ENCODE measurements around the gene TENM4. TPM values are rescaled to one million over a fixed set of nuclear protein-coding genes. Genes with fewer than 3 reads are reported as not detected.

Gene TENM4
- total RNA-seq, 1 experiment from 2014 or later, result 25.0 TPM

DNA sequence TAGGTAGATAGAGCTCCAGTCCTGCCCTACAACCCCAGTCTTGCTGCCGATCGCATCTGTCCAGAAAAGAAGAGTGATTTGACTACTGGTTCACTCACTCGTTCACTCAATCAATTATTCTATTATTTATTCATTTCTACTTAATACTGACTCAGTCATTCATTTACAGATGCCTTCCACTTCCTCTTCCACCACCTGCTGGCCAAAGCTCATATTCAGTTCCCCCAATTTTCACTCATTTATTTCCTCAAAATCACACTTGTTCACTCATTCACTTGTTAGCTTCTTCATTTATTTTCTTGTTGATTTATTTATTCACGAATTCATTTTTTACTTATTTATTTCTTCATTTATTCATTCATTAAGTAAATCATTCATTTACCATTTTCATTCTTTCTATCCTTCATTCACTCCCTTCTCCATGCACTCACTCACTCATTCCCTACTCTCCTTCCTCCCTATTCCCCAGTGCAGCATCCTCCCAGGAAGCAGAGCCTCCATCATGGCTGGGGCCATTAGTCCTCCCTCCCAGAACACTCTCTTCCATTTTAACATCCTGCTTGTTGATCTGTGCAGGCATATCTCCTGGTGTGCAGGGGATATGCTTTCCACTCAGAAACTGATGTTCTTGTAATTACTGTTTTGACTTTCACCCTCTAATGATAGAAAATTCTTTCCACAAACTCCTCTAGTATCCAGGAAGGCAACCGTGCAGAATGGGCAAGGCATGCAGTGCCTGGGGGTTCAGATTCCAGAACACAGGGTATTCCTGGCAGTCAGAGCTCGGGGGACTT is 281.0 kb downstream of the TENM4 start (continued):
- no peak for TF ChIP-seq AFF4 (CRISPR knock-in tag; IDR thresholded peaks at IDR 0.05; ENCODE audit: borderline replicate concordance)
- TF ChIP-seq, protein P1, sequence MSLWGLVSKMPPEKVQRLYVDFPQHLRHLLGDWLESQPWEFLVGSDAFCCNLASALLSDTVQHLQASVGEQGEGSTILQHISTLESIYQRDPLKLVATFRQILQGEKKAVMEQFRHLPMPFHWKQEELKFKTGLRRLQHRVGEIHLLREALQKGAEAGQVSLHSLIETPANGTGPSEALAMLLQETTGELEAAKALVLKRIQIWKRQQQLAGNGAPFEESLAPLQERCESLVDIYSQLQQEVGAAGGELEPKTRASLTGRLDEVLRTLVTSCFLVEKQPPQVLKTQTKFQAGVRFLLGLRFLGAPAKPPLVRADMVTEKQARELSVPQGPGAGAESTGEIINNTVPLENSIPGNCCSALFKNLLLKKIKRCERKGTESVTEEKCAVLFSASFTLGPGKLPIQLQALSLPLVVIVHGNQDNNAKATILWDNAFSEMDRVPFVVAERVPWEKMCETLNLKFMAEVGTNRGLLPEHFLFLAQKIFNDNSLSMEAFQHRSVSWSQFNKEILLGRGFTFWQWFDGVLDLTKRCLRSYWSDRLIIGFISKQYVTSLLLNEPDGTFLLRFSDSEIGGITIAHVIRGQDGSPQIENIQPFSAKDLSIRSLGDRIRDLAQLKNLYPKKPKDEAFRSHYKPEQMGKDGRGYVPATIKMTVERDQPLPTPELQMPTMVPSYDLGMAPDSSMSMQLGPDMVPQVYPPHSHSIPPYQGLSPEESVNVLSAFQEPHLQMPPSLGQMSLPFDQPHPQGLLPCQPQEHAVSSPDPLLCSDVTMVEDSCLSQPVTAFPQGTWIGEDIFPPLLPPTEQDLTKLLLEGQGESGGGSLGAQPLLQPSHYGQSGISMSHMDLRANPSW (CRISPR knock-in tag; conservative IDR thresholded peaks at IDR 0.05; ENCODE audit: low read depth), result no peak
- TF ChIP-seq NR1H2 (CRISPR knock-in tag; IDR thresholded peaks at IDR 0.05), result no peak
- no peak for TF ChIP-seq ZNF396 (CRISPR knock-in tag; IDR thresholded peaks at IDR 0.05; ENCODE audit: borderline replicate concordance)
- TF ChIP-seq ZNF532 (CRISPR knock-in tag; IDR thresholded peaks at IDR 0.05; ENCODE audit: borderline replicate concordance), result no peak
- TF ChIP-seq, protein P2, sequence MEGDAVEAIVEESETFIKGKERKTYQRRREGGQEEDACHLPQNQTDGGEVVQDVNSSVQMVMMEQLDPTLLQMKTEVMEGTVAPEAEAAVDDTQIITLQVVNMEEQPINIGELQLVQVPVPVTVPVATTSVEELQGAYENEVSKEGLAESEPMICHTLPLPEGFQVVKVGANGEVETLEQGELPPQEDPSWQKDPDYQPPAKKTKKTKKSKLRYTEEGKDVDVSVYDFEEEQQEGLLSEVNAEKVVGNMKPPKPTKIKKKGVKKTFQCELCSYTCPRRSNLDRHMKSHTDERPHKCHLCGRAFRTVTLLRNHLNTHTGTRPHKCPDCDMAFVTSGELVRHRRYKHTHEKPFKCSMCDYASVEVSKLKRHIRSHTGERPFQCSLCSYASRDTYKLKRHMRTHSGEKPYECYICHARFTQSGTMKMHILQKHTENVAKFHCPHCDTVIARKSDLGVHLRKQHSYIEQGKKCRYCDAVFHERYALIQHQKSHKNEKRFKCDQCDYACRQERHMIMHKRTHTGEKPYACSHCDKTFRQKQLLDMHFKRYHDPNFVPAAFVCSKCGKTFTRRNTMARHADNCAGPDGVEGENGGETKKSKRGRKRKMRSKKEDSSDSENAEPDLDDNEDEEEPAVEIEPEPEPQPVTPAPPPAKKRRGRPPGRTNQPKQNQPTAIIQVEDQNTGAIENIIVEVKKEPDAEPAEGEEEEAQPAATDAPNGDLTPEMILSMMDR (IDR thresholded peaks at IDR 0.05), result no peak
- no peak for TF ChIP-seq ZNF263 (CRISPR knock-in tag; IDR thresholded peaks at IDR 0.05; ENCODE audit: low read depth)
- TF ChIP-seq CDX4 (CRISPR knock-in tag; IDR thresholded peaks at IDR 0.05; ENCODE audit: borderline replicate concordance), result no peak

GRCh38 chr11:79157738-79158137 is 283.1 kb downstream of the TENM4 start:
- CTCF ChIA-PET, result interaction anchor here (0.6 kb wide), 1 partner anchor 683 kb away, joined by 5 read pairs; no protein-coding TSS in a partner anchor
- Mint-ChIP-seq H3K4me1 (0 out of 2 replicates have a peak, but pooled peaks cover 3% of the 10 kb centered on the region), H3K27ac (no peak overlapping the region), H3K4me3 (no peak overlapping the region), H3K9me3 (peaks cover 18% of the 10 kb centered on the region; the same call in 1 of the 2 replicates), H3K36me3 (no peaks in the 10 kb centered on the region), H3K27me3 (ENCODE audit: low read depth) (no peaks in the 10 kb centered on the region; the same call in 1 of the 2 replicates)
- POLR2A ChIA-PET, result no interaction called here
- TF ChIP-seq CBFB (CRISPR knock-in tag; IDR thresholded peaks at IDR 0.05; ENCODE audit: low read depth) (no peak), FOXJ3 (CRISPR knock-in tag; IDR thresholded peaks at IDR 0.05; ENCODE audit: borderline replicate concordance) (no peak), ATF2 (CRISPR knock-in tag; IDR thresholded peaks at IDR 0.05; ENCODE audit: borderline replicate concordance, low read depth) (no peak), USF1 (CRISPR knock-in tag; IDR thresholded peaks at IDR 0.05) (no peak), CREM (CRISPR knock-in tag; IDR thresholded peaks at IDR 0.05) (no peak)
- TF ChIP-seq, protein P3, sequence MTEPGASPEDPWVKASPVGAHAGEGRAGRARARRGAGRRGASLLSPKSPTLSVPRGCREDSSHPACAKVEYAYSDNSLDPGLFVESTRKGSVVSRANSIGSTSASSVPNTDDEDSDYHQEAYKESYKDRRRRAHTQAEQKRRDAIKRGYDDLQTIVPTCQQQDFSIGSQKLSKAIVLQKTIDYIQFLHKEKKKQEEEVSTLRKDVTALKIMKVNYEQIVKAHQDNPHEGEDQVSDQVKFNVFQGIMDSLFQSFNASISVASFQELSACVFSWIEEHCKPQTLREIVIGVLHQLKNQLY (CRISPR knock-in tag; IDR thresholded peaks at IDR 0.05), result no peak
- TF ChIP-seq, protein P4, sequence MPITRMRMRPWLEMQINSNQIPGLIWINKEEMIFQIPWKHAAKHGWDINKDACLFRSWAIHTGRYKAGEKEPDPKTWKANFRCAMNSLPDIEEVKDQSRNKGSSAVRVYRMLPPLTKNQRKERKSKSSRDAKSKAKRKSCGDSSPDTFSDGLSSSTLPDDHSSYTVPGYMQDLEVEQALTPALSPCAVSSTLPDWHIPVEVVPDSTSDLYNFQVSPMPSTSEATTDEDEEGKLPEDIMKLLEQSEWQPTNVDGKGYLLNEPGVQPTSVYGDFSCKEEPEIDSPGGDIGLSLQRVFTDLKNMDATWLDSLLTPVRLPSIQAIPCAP (CRISPR knock-in tag; IDR thresholded peaks at IDR 0.05), result no peak
- ATAC-seq (no peak), DNase-seq (ENCODE audit: low spot score) (no peak)

Data from WTC11 (cell line).